GM23338 (cell line): ENCODE results near the gene SLC8A1. TPM values are rescaled to one million over a fixed set of nuclear protein-coding genes. Genes with fewer than 3 reads are reported as not detected.

Source experiments
- ATAC-seq: fragments of 200-7000 bp; cut with Tn5 transposase; 3 replicates; pipeline ENCODE4 v1.9.1; 2020
- DNase-seq: peaks from one replicate; pipeline ENCODE4 v3.0.0-alpha.2; 2015; ENCODE audit warnings: low spot score
- H2AFZ ChIP-seq: fragments of 200-600 bp; sonication (generic); 2 replicates; pipeline ENCODE4 v1.8.0; 2016; ENCODE audit warnings: antibody characterized with exemption, mild to moderate bottlenecking, moderate library complexity
- H3F3A ChIP-seq: fragments of 200-600 bp; sonication (generic); replicated peaks from 2 replicates; pipeline ENCODE4 v1.8.0; 2017; ENCODE audit warnings: antibody characterized with exemption, mixed run types, low read depth
- H3K27ac ChIP-seq: fragments of 200-600 bp; sonication (generic); 2 replicates; pipeline ENCODE4 v1.6.1; 2016; ENCODE audit warnings: low read depth
- H3K27me3 ChIP-seq: fragments of 200-600 bp; sonication (generic); 2 replicates; pipeline ENCODE4 v1.8.0; 2016; ENCODE audit warnings: mild to moderate bottlenecking, mixed run types, moderate library complexity; ENCODE audit not compliant: insufficient read depth
- H3K36me3 ChIP-seq: fragments of 200-600 bp; sonication (generic); 2 replicates; pipeline ENCODE4 v1.8.0; 2016; ENCODE audit warnings: mild to moderate bottlenecking; ENCODE audit not compliant: insufficient read depth
- H3K4me1 ChIP-seq: fragments of 200-600 bp; sonication (generic); 2 replicates; pipeline ENCODE4 v1.8.0; 2016; ENCODE audit warnings: mild to moderate bottlenecking, moderate library complexity; ENCODE audit not compliant: insufficient read depth
- H3K4me2 ChIP-seq: fragments of 200-600 bp; sonication (generic); 2 replicates; pipeline ENCODE4 v1.7.1; 2017; ENCODE audit warnings: mixed run types
- H3K4me3 ChIP-seq: fragments of 200-600 bp; sonication (generic); 2 replicates; pipeline ENCODE4 v1.6.1; 2016; ENCODE audit warnings: mixed run types
- H3K79me2 ChIP-seq: fragments of 200-600 bp; sonication (generic); replicated peaks from 2 replicates; pipeline ENCODE4 v1.8.0; 2017; ENCODE audit warnings: mild to moderate bottlenecking; ENCODE audit not compliant: insufficient read depth
- H3K9me2 ChIP-seq: fragments of 200-600 bp; sonication (generic); 2 replicates; pipeline ENCODE4 v1.8.0; 2017; ENCODE audit not compliant: insufficient read depth
- H4K20me1 ChIP-seq: fragments of 200-600 bp; sonication (generic); replicated peaks from 2 replicates; pipeline ENCODE4 v1.8.0; 2017; ENCODE audit warnings: mild to moderate bottlenecking; ENCODE audit not compliant: insufficient read depth
- H3K27ac Mint-ChIP-seq: 2 replicates; pipeline ENCODE4 v1.8.0; 2020; ENCODE audit warnings: inconsistent platforms, mild to moderate bottlenecking, moderate library complexity, mixed read lengths
- H3K27me3 Mint-ChIP-seq: 3 replicates; pipeline ENCODE4 v1.8.0; 2022; ENCODE audit warnings: low read depth, mild to moderate bottlenecking, moderate library complexity, mixed read lengths, inconsistent platforms; ENCODE audit not compliant: insufficient read depth, poor library complexity
- H3K36me3 Mint-ChIP-seq: 3 replicates; pipeline ENCODE4 v1.8.0; 2021; ENCODE audit warnings: low read depth, mild to moderate bottlenecking, inconsistent platforms, moderate library complexity, mixed read lengths
- H3K4me1 Mint-ChIP-seq: 3 replicates; pipeline ENCODE4 v1.8.0; 2020; ENCODE audit warnings: mild to moderate bottlenecking, inconsistent platforms, mixed read lengths
- H3K4me3 Mint-ChIP-seq: 3 replicates; pipeline ENCODE4 v1.8.0; 2021; ENCODE audit warnings: moderate library complexity, mild to moderate bottlenecking, inconsistent platforms, mixed read lengths
- H3K9me3 Mint-ChIP-seq: 3 replicates; pipeline ENCODE4 v1.8.0; 2020; ENCODE audit warnings: moderate library complexity, mild to moderate bottlenecking, inconsistent platforms, mixed read lengths
- CTCF ChIP-seq, 2 experiments: fragments of 200-600 bp in 1 of 2; sonication (generic) in 1 of 2; conservative IDR thresholded peaks; 2 replicates each; pipeline versions ENCODE4 v1.5.1 to v1.6.1; 2016 to 2017; ENCODE audit warnings: antibody characterized with exemption in 2 of 2, low read depth in 2 of 2, mild to moderate bottlenecking in 2 of 2, moderate library complexity in 1 of 2
- ETS1 ChIP-seq: IDR thresholded peaks from 2 replicates; pipeline ENCODE4 v1.6.1; 2016; ENCODE audit warnings: antibody characterized with exemption
- EZH2 ChIP-seq: fragments of 200-600 bp; sonication (generic); IDR thresholded peaks from one replicate; pipeline ENCODE4 v1.8.0; 2017; ENCODE audit warnings: antibody characterized with exemption, mild to moderate bottlenecking, low read depth; ENCODE audit not compliant: unreplicated experiment
- EZH2phosphoT487 ChIP-seq: fragments of 200-600 bp; sonication (generic); IDR thresholded peaks from one replicate; pipeline ENCODE4 v1.8.1; 2018; ENCODE audit warnings: antibody characterized with exemption; ENCODE audit not compliant: unreplicated experiment
- REST ChIP-seq: IDR thresholded peaks from one replicate; pipeline ENCODE4 v1.6.1; 2018; ENCODE audit warnings: antibody characterized with exemption; ENCODE audit not compliant: unreplicated experiment
- STAT1 ChIP-seq: IDR thresholded peaks from one replicate; pipeline ENCODE4 v1.6.1; 2016; ENCODE audit warnings: antibody characterized with exemption; ENCODE audit not compliant: unreplicated experiment
- ZNF114 ChIP-seq: fragments of 250-450 bp; sonication (Bioruptor Pico); IDR thresholded peaks from 2 replicates; pipeline ENCODE4 v1.5.0; 2020; ENCODE audit warnings: mild to moderate bottlenecking, moderate library complexity
- ZNF331 ChIP-seq: fragments of 250-450 bp; sonication (Bioruptor Pico); IDR thresholded peaks from 2 replicates; pipeline ENCODE4 v1.5.0; 2020; ENCODE audit warnings: low read depth, mild to moderate bottlenecking, moderate library complexity
- ZNF462 ChIP-seq: fragments of 250-450 bp; sonication (Bioruptor Pico); IDR thresholded peaks from 2 replicates; pipeline ENCODE4 v1.5.0; 2020; ENCODE audit warnings: mild to moderate bottlenecking, moderate library complexity
- polyA plus RNA-seq: library from polyadenylated mRNA; unstranded; fragments of >200 nt; fragmentation: Nextera tagmentation; extraction: Ambion mirVana; gene quantifications from 2 replicates; pipeline ENCODE4 v1.2.1, GENCODE V29; 2016
- total RNA-seq: library from RNA; depleted of rRNA; stranded (reverse); fragments of >200 nt; shearing (Covaris generic); gene quantifications from 2 replicates; pipeline ENCODE4 v1.2.3, GENCODE V29; 2014

The SLC8A1 gene
- total and polyA plus RNA-seq, 2 experiments from 2014 or later, result 2.5 to 3.3 TPM

- no peaks in the 10 kb centered on the region for H3K36me3 Mint-ChIP-seq
- no peaks in the 10 kb centered on the region for H4K20me1 ChIP-seq
- no peak overlapping the region for H3K4me2 ChIP-seq
- H3K9me2 ChIP-seq, result 0 out of 2 replicates have a peak, but pooled peaks cover 3% of the 10 kb centered on the region
- H2AFZ ChIP-seq, result no peak overlapping the region
- no peaks in the 10 kb centered on the region for H3K27me3 ChIP-seq
- no peak for DNase-seq
- no peaks in the 10 kb centered on the region for H3K79me2 ChIP-seq
- H3K4me1 ChIP-seq, result no peaks in the 10 kb centered on the region
- H3K4me3 Mint-ChIP-seq, result no peak overlapping the region
- H3F3A ChIP-seq, result no peaks in the 10 kb centered on the region
- no peaks in the 10 kb centered on the region for H3K4me1 Mint-ChIP-seq
- no peaks in the 10 kb centered on the region for H3K9me3 Mint-ChIP-seq
- no peak overlapping the region for H3K27ac ChIP-seq
- no peak overlapping the region for H3K4me3 ChIP-seq
- no peaks in the 10 kb centered on the region for H3K36me3 ChIP-seq
- TF ChIP-seq ZNF114 (CRISPR knock-in tag), result no peak
- TF ChIP-seq EZH2phosphoT487, result no peak
- ATAC-seq, result no peak
- H3K27ac Mint-ChIP-seq, result no peak overlapping the region
- H3K27me3 Mint-ChIP-seq, result no peaks in the 10 kb centered on the region
Observed at GRCh38 chr2:40416486-40416885, 35.4 kb downstream of the SLC8A1 start.

- Histone ChIP-seq H3K27ac (no peak overlapping the region), H2AFZ (no peak overlapping the region), H3K79me2 (no peaks in the 10 kb centered on the region), H3K4me3 (no peak overlapping the region), H3K9me2 (no peaks in the 10 kb centered on the region), H3K36me3 (no peaks in the 10 kb centered on the region), H3K27me3 (no peaks in the 10 kb centered on the region), H3K4me2 (no peak overlapping the region), H3F3A (no peaks in the 10 kb centered on the region), H4K20me1 (no peaks in the 10 kb centered on the region), H3K4me1 (no peaks in the 10 kb centered on the region)
- H3K4me1 Mint-ChIP-seq, result no peaks in the 10 kb centered on the region
- H3K4me3 Mint-ChIP-seq, result no peak overlapping the region
- no peak overlapping the region for H3K27ac Mint-ChIP-seq
- H3K36me3 Mint-ChIP-seq, result no peaks in the 10 kb centered on the region
- H3K27me3 Mint-ChIP-seq, result no peaks in the 10 kb centered on the region
- ATAC-seq (no peak), DNase-seq (no peak)
- no peaks in the 10 kb centered on the region for H3K9me3 Mint-ChIP-seq
- no peak for TF ChIP-seq ETS1
- no peak for TF ChIP-seq ZNF462
- TF ChIP-seq REST, result no peak
- TF ChIP-seq CTCF (conservative IDR thresholded peaks at IDR 0.05; ENCODE audit: low read depth in 2 of 2), result no peak
- no peak for TF ChIP-seq STAT1
- TF ChIP-seq EZH2, result no peak
- no peak for TF ChIP-seq ZNF114 (CRISPR knock-in tag)
- TF ChIP-seq EZH2phosphoT487, result no peak
- TF ChIP-seq ZNF331 (CRISPR knock-in tag), result no peak
Observed at GRCh38 chr2:40415391-40415790, 36.5 kb downstream of the SLC8A1 start.
